GM13977 (cell line): Measurements from ENCODE around the gene PDLIM5.

Source experiments
- DNase-seq: peaks from one replicate; pipeline ENCODE4 v3.0.0; 2012; ENCODE audit warnings: low spot score
- in situ Hi-C: fragments of 300-500 bp; cut with MboI; formaldehyde crosslinking; loops from one replicate; pipeline ENCODE4 v1.12.0; 2022; ENCODE audit warnings: low sequenced_read_pairs, low pct_unique_long_range_greater_than_20kb, mixed read lengths, inconsistent platforms; ENCODE audit not compliant: unreplicated experiment
- TF ChIP-seq, protein P1 (sequence below): IDR thresholded peaks from 2 replicates; pipeline ENCODE4 v1.5.1; 2012; ENCODE audit warnings: mild to moderate bottlenecking, control low read depth; ENCODE audit not compliant: insufficient read depth; ENCODE audit errors: extremely low read depth, missing control alignments

The PDLIM5 gene

DNA sequence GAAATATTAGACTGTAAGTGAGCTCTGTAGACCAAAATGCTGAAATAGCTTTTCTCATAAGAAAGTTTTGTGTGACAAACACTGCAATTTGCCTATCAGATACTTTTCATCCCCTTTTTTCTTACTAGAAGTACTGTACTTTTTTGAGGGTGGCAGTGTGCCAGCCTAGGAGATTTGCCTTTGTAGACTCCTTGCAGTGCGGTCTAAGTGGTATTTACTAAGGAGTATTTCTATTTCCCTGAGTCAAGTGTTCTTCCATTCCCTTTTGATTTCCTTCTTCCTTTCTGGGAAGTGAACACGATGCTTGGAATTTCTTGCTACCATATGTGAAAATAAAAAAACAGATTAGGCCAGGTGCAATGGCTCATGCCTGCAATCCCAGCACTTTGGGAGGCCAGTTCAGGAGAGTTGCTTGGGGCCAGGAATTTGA is 34.6 kb downstream of the PDLIM5 start:
- no peak for DNase-seq

DNA sequence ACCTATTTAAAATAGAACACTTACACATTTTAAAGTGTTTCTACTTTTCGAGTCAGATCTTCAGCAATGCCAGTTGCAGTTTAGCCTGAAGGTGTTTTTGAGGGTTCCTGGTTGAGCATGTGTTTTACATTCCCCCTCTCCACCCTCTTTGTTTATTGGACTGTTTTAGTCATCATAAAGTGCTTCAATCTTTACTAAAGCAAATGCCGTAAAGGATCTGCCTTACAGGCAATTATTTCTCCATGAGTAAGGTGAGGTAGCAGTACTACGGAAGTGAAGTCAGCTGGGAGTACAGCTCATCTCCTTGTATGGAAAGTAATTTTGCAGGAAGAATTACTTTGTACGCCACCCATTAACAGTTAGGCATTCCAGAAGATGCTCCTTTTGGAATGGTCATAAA is 36.9 kb downstream of the PDLIM5 start:
- TF ChIP-seq, protein P1, sequence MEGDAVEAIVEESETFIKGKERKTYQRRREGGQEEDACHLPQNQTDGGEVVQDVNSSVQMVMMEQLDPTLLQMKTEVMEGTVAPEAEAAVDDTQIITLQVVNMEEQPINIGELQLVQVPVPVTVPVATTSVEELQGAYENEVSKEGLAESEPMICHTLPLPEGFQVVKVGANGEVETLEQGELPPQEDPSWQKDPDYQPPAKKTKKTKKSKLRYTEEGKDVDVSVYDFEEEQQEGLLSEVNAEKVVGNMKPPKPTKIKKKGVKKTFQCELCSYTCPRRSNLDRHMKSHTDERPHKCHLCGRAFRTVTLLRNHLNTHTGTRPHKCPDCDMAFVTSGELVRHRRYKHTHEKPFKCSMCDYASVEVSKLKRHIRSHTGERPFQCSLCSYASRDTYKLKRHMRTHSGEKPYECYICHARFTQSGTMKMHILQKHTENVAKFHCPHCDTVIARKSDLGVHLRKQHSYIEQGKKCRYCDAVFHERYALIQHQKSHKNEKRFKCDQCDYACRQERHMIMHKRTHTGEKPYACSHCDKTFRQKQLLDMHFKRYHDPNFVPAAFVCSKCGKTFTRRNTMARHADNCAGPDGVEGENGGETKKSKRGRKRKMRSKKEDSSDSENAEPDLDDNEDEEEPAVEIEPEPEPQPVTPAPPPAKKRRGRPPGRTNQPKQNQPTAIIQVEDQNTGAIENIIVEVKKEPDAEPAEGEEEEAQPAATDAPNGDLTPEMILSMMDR = no peak
- in situ Hi-C loops = no loop called here
- DNase-seq = no peak

More for the DNA sequence above, 34.6 kb downstream of the PDLIM5 start:
- TF ChIP-seq, protein P1 = no peak
- in situ Hi-C loops = no loop called here

DNA sequence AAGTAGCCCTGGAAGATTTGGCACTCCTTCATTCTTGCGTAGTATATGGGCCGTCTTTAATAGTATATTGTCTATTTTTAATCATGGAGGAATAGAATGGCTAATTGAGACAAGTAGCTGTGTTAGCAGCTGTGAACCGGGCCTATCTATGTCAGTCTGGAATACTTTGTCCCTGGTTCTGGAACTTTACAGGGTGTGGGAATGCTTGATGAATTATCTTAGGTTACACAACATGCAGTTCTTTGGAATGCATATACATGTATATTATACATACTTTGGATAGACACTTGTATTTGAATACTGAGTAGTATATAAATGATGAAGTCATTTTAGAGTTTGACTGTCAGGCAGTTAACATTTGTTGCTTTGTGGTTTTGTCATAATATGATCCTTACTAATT is 37.4 kb downstream of the PDLIM5 start:
- TF ChIP-seq, protein P1 = no peak
- in situ Hi-C loops = no loop called here
- DNase-seq = no peak

DNA sequence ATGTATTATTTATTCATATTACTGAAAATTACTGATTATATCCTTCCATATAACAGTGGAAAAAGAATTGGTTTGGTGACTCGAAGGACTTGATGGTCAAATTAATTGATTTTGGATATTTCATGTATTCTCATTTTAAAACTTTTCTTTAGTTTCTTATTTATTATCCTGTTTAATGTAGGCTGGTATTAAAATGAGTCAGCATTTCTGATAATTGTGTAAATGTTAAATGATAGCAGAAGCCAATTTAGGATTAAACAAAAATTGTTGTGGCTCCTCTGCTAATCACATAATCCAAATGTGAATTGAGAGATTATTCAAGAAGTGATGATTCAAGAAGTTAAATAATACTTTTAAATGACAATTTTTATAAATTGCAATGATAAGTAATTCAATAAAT is 38.7 kb downstream of the PDLIM5 start:
- TF ChIP-seq, protein P1 = no peak
- DNase-seq = no peak
- in situ Hi-C loops = no loop called here

DNA sequence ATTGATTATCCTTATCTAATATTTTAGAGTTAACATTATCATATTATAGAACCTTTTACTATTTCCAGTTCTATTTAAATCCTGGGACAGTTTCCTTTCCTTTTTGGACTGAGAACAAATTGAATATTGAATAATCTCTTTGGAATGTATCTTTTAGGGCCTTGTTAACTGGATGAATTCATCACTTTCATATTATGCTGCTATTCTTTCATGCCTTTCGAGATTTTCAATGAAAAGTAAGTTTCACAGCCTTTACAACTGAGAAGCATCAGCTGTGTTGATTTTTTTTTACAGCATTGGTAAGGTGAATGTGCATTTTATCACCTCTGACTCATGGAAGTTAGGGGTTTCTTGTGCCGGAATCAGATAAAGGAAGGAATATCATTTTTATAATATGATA is 39.6 kb downstream of the PDLIM5 start:
- in situ Hi-C loops = no loop called here

DNA sequence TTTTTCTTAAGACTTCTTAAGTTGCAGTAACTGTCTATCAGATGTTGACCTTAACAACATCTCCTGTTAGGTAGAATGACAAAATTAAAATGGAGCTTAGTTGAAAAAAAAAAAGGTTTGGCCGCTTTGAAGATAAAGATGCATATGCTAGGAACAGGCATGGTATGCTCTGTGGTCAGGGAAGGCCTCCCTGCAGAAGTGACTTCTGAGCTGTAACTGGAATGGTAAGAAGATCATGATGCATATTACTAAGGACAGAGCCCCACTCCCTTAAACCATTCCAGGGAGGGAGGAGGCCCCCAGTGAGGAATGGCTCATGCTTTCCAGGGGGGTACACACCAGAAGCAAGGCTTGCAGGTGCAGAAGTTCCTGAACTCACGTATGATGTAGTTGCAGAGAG is 43.7 kb downstream of the PDLIM5 start:
- in situ Hi-C loops = no loop called here
- no peak for DNase-seq

More for the DNA sequence above, 39.6 kb downstream of the PDLIM5 start:
- TF ChIP-seq, protein P1 = no peak
- DNase-seq = no peak

More for the DNA sequence above, 43.7 kb downstream of the PDLIM5 start:
- TF ChIP-seq, protein P1 = no peak
